Breast epithelium (tissue), 4 donors: ENCODE data around the gene TUT1. TPM values are rescaled to one million over a fixed set of nuclear protein-coding genes. Genes with fewer than 3 reads are reported as not detected.

ENCODE experiments used
- DNase-seq, 2 donors: peaks; one replicate each; pipeline ENCODE4 v3.0.0-alpha.2; 2019; ENCODE audit warnings: low spot score in 2 of 2
- H3K27ac ChIP-seq, 2 donors: fragments of 200-600 bp; sonication (generic) in 1 of 2; one replicate each; pipeline ENCODE4 v1.5.1; 2016 to 2019; ENCODE audit warnings: mild to moderate bottlenecking in 1 of 2
- H3K27me3 ChIP-seq, 2 donors: fragments of 200-600 bp; sonication (generic) in 1 of 2; one replicate each; pipeline versions ENCODE4 v1.5.1 to v1.6.0; 2017 to 2019; ENCODE audit warnings: control low read depth in 1 of 2, mild to moderate bottlenecking in 1 of 2
- H3K36me3 ChIP-seq: fragments of 200-600 bp; one replicate; pipeline ENCODE4 v1.5.1; 2019
- H3K4me1 ChIP-seq, 2 donors: fragments of 200-600 bp; sonication (generic); one replicate each; pipeline ENCODE4 v1.5.1; 2016 to 2019; ENCODE audit warnings: control low read depth in 1 of 2
- H3K4me3 ChIP-seq, 3 donors: fragments of 200-600 bp; sonication (generic); 1 replicate in 2 of 3; 2 replicates in 1 of 3; pipeline ENCODE4 v1.5.1; 2016 to 2019; ENCODE audit warnings: mild to moderate bottlenecking in 3 of 3, moderate library complexity in 2 of 3
- H3K9me3 ChIP-seq, 2 donors: fragments of 200-600 bp; sonication (generic) in 1 of 2; one replicate each; pipeline ENCODE4 v1.5.1; 2016 to 2019; ENCODE audit warnings: control low read depth in 1 of 2
- POLR2A ChIP-seq: fragments of 450-650 bp; IDR thresholded peaks from one replicate; pipeline ENCODE4 v1.6.1; 2016; ENCODE audit warnings: antibody characterized with exemption, mild to moderate bottlenecking, moderate library complexity
- POLR2AphosphoS5 ChIP-seq, 3 donors: sonication (generic); formaldehyde crosslinking; IDR thresholded peaks; one replicate each; pipeline ENCODE4 v1.6.1; 2017; ENCODE audit warnings: antibody characterized with exemption in 3 of 3
- intact Hi-C: fragments of 100-400 bp; cut with DNase I; formaldehyde crosslinking; loops from one replicate; pipeline ENCODE4 v1.15.1; 2023; ENCODE audit warnings: low total_unique reads
- total RNA-seq, 3 donors: library from RNA; depleted of rRNA; stranded (reverse); fragments of >200 nt; gene quantifications; one replicate each; pipeline ENCODE4 v1.1.0, GENCODE V29; 2016
- TF ChIP-seq, protein P1 (sequence below), 3 donors: fragments of 450-650 bp; IDR thresholded peaks; one replicate each; pipeline ENCODE4 v1.5.1; 2016 to 2017; ENCODE audit warnings: antibody characterized with exemption in 3 of 3, mild to moderate bottlenecking in 3 of 3, moderate library complexity in 3 of 3

Gene TUT1
- total RNA-seq, 3 donors from 2014 or later = 7.7 to 12.1 (median 10.7) TPM

DNA sequence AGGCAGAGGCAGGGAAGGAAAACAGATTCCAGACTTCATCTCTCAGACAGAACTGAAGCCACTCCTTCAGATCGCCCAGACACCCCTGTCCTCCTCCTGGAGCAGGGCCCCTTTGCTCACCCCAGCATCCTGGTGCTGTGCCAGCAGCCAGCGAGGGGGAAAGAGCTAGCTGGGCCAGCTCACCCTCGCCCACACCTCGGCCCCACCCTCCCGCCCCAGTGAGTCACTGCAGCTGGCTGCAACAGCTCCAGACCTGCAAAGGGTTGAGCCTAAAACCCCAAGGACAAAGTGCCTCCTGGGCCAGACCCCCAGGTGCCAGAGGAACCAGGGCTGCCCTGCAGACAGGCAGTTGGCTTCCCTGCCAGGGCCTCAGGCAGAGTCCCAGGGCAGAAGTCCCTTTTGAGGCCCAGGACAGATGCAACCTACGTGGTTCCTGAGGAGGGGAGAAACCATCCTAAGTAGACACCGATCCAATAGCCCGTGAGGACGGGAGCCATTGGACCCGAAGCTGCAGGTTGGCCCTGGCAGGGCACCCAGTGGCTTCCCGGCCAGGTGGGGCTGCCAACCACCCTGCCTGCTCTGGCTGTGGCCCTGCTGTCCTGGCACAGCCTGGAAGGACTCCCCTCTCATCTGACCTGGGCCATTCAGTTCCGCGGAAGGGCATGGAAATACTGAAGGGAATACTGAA is 51.9 kb downstream of the TUT1 start:
- DNase-seq = no peak
- TF ChIP-seq POLR2AphosphoS5 (IDR thresholded peaks at IDR 0.05) = no peak
- TF ChIP-seq POLR2A = no peak
- TF ChIP-seq, protein P1, sequence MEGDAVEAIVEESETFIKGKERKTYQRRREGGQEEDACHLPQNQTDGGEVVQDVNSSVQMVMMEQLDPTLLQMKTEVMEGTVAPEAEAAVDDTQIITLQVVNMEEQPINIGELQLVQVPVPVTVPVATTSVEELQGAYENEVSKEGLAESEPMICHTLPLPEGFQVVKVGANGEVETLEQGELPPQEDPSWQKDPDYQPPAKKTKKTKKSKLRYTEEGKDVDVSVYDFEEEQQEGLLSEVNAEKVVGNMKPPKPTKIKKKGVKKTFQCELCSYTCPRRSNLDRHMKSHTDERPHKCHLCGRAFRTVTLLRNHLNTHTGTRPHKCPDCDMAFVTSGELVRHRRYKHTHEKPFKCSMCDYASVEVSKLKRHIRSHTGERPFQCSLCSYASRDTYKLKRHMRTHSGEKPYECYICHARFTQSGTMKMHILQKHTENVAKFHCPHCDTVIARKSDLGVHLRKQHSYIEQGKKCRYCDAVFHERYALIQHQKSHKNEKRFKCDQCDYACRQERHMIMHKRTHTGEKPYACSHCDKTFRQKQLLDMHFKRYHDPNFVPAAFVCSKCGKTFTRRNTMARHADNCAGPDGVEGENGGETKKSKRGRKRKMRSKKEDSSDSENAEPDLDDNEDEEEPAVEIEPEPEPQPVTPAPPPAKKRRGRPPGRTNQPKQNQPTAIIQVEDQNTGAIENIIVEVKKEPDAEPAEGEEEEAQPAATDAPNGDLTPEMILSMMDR (IDR thresholded peaks at IDR 0.05) = no peak
- Histone ChIP-seq H3K27ac (peak overlapping the region; percentile 96 to 99), H3K27me3 (no peaks in the 10 kb centered on the region), H3K9me3 (no peaks in the 10 kb centered on the region), H3K4me1 (peaks cover 34 to 47% of the 10 kb centered on the region in 2 donors), H3K4me3 (peak overlapping the region; percentile 14 to 98 (median 98)), H3K36me3 (peaks cover 8% of the 10 kb centered on the region)
- intact Hi-C loops = loop anchor here (5.0 kb wide), 1 partner anchor 37 kb away; no protein-coding TSS in a partner anchor

DNA sequence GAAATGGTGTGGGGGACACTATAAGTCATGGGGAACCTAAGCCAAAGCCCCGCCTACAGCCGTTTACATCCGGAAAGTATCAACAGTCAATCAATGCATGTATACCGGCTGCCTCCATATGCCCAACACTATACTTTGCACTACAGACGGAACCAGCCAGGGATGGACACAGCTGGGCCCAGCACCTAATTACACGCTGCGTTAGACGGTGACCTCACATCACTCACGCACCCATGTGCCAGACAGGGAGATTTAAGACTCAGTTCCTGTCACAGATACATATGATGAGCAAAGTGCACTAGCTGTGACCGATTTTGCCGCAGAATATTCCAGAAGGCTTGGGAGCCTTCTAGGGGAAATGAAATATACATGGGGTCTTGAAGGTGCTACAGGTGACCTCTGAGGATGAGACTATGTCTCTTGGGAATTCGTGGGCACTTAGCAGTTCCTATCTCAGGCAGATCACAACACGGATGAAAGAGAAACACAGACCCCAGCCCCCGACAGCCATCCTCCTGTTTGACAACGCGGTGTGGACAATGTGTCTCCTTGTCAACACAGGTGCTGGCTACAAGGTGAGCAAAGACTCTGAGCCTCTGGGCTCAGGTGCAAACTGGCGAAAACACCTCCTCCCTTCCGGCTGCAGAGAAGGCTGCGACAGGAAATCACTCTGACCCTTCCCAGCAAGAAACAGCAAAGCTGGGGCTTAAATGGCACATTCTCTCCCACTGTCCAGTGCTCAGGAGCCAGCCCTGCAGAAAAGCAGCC is 52.7 kb downstream of the TUT1 start:
- Histone ChIP-seq H3K4me1 (peaks cover 34 to 47% of the 10 kb centered on the region in 2 donors), H3K4me3 (peak overlapping the region; percentile 14 to 98 (median 98))
- DNase-seq = no peak

DNA sequence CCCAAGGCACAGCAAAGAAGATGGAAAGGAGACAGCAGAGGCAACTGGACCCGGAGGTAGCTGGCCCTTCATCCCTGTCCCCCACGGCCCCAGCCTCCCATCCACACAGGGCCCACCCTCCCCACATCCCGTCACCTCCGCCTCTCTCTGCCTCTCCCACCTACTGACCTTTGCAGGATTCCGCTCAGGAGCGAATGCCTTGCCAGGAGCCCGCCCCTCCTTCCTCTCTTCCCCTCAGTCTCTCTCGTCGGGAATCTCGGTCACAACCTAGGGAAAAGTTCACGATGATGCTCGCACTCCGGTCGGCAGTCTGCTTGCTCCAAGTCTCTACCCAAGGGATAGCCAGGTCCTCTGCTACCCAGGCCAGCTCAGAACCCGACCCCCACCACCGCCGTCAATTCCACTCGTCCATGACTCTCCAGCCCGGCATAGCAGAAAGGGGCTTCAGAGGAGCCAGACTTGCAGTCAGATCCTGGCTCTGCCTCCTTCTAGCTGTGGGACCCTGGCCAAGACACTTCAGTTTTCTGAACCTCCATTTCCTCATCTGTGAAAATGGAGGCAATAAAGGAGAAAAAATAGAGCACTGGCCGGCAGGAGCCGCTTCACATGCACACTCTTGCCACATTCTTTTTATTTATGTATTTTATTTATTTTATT is 54.9 kb downstream of the TUT1 start:
- Histone ChIP-seq H3K27me3 (no peaks in the 10 kb centered on the region), H3K4me3 (peak overlapping the region in 1 of 3 donors; percentile 30), H3K4me1 (peaks cover 27 to 34% of the 10 kb centered on the region in 2 donors), H3K27ac (peak overlapping the region in 1 of 2 donors; percentile 82), H3K36me3 (peaks cover 28% of the 10 kb centered on the region), H3K9me3 (no peaks in the 10 kb centered on the region)
- no peak for DNase-seq
- TF ChIP-seq POLR2AphosphoS5 (IDR thresholded peaks at IDR 0.05) (no peak), POLR2A (no peak)
- TF ChIP-seq, protein P1 (IDR thresholded peaks at IDR 0.05) = no peak
- intact Hi-C loops = loop anchor here (5.0 kb wide), 1 partner anchor 34 kb away; no protein-coding TSS in a partner anchor

More for the DNA sequence above, 52.7 kb downstream of the TUT1 start:
- Histone ChIP-seq H3K9me3 (no peaks in the 10 kb centered on the region), H3K27ac (peak overlapping the region; percentile 96 to 99), H3K27me3 (no peaks in the 10 kb centered on the region), H3K36me3 (peaks cover 15% of the 10 kb centered on the region)
- intact Hi-C loops = loop anchor here (5.0 kb wide), 1 partner anchor 36 kb away; no protein-coding TSS in a partner anchor
- TF ChIP-seq POLR2AphosphoS5 (IDR thresholded peaks at IDR 0.05) = no peak
- TF ChIP-seq POLR2A = no peak
- TF ChIP-seq, protein P1 (IDR thresholded peaks at IDR 0.05) = no peak

DNA sequence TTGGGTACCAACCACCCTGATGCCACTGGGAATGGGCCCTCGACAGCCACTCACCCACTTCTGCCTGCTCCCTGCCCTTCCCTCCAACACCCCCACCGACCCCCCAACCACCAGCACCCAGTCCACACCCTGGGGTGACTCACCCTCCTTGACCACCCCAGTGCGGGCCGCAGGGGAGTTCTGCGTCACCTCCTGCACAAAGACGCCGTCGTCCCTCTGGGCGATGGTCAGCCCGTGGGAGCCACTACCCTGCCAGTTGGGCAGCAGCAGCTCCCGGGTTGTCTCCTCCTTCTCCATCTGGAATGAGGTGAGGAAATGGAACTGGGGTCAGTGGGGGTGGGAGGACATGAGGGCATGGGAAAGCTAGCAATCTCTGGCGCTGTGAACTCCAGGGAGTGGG is 55.5 kb downstream of the TUT1 start:
- H3K4me1 ChIP-seq = peaks cover 22 to 28% of the 10 kb centered on the region in 2 donors
- no peak for TF ChIP-seq POLR2A
- TF ChIP-seq, protein P1 (IDR thresholded peaks at IDR 0.05) = no peak
- TF ChIP-seq POLR2AphosphoS5 (IDR thresholded peaks at IDR 0.05) = no peak
- intact Hi-C loops = loop anchor here (5.0 kb wide), 1 partner anchor 34 kb away; no protein-coding TSS in a partner anchor
- DNase-seq = no peak
- peaks cover 28% of the 10 kb centered on the region for H3K36me3 ChIP-seq
- H3K27ac ChIP-seq = peak overlapping the region in 1 of 2 donors; percentile 82
- no peaks in the 10 kb centered on the region for H3K27me3 ChIP-seq
- no peaks in the 10 kb centered on the region for H3K9me3 ChIP-seq
- peak overlapping the region in 1 of 3 donors; percentile 30 for H3K4me3 ChIP-seq
